Aorta (tissue), 5 donors: ENCODE data around the gene MMP12. TPM values are rescaled to one million over a fixed set of nuclear protein-coding genes. Genes with fewer than 3 reads are reported as not detected.
"Not testable (repeated sequence)": the region's sequence is repeated elsewhere in the genome, so short reads cannot be mapped to it uniquely, and the experiment has no call there.

ENCODE experiments used
- ATAC-seq: fragments of 200-7000 bp; cut with Tn5 transposase; one replicate; pipeline ENCODE4 v1.9.1; 2022; ENCODE audit warnings: moderate library complexity; ENCODE audit not compliant: low FRiP score
- DNase-seq, 2 donors: peaks; one replicate each; pipeline ENCODE4 v3.0.0-alpha.2; 2020
- H3K27ac ChIP-seq, 2 donors: one replicate each; pipeline ENCODE4 v1.5.1; 2013; ENCODE audit warnings: low read length in 2 of 2, mild to moderate bottlenecking in 2 of 2, moderate library complexity in 2 of 2, control low read depth in 1 of 2, inconsistent platforms in 1 of 2, low read depth in 1 of 2
- H3K27me3 ChIP-seq, 2 donors: one replicate each; pipeline ENCODE4 v1.6.1; 2013; ENCODE audit warnings: control low read depth in 1 of 2, low read length in 1 of 2, mild to moderate bottlenecking in 1 of 2, moderate library complexity in 1 of 2; ENCODE audit not compliant: insufficient read depth in 2 of 2, control insufficient read depth in 1 of 2
- H3K36me3 ChIP-seq, 2 donors: one replicate each; pipeline ENCODE4 v1.6.1; 2013; ENCODE audit warnings: control low read depth in 1 of 2, low read length in 1 of 2, mild to moderate bottlenecking in 1 of 2; ENCODE audit not compliant: insufficient read depth in 2 of 2, control insufficient read depth in 1 of 2
- H3K4me1 ChIP-seq, 2 donors: one replicate each; pipeline ENCODE4 v1.6.1; 2013; ENCODE audit warnings: low read length in 2 of 2, control low read depth in 1 of 2, mild to moderate bottlenecking in 1 of 2, moderate library complexity in 1 of 2; ENCODE audit not compliant: insufficient read depth in 2 of 2, control insufficient read depth in 1 of 2
- H3K4me3 ChIP-seq, 2 donors: one replicate each; pipeline ENCODE4 v1.5.1; 2013; ENCODE audit warnings: low read length in 2 of 2, control low read depth in 1 of 2, mild to moderate bottlenecking in 1 of 2
- H3K9me3 ChIP-seq: one replicate; pipeline ENCODE4 v1.6.1; 2013; ENCODE audit warnings: mild to moderate bottlenecking, low read length; ENCODE audit not compliant: control insufficient read depth
- WGBS, 2 donors: extraction: QIAGEN DNeasy Blood & Tissue Kit; methylation state at CpG; one replicate each; pipeline ENCODE4 v1.1.7; 2013; 5-methylcytosine and 5-hydroxymethylcytosine counted together
- intact Hi-C, 2 donors: fragments of 100-400 bp; cut with DNase I; formaldehyde crosslinking; loops; one replicate each; pipeline versions ENCODE4 v1.14.2 to v1.15.0; 2022
- polyA plus RNA-seq, 2 donors: library from polyadenylated mRNA; stranded (reverse); fragments of 200-250 nt; gene quantifications; one replicate each; pipeline ENCODE4 v1.2.3, GENCODE V29; 2013
- total RNA-seq, 2 donors: library from RNA; stranded (reverse); fragmentation: NEBNext Ultra II Directional; extraction: Animal tissue kit (Norgen Biotek cat#: 25700); gene quantifications; one replicate each; pipeline ENCODE4 v1.2.1, GENCODE V29; 2021
- donor health status: healthy with polysubstance abuse.
- donor health status: Bipolar disorder and iron deficiency.
- donor health status: DM: no; HTN: no; CAD: no.
- donor health status: DM: no; HTN: no; CAD: no.
- donor health status: DM: yes; HTN: yes; CAD: no.

MMP12 gene
- total and polyA plus RNA-seq, 4 donors, result 0.23 to 1.4 (median 0.75) TPM; not detected in 1

DNA sequence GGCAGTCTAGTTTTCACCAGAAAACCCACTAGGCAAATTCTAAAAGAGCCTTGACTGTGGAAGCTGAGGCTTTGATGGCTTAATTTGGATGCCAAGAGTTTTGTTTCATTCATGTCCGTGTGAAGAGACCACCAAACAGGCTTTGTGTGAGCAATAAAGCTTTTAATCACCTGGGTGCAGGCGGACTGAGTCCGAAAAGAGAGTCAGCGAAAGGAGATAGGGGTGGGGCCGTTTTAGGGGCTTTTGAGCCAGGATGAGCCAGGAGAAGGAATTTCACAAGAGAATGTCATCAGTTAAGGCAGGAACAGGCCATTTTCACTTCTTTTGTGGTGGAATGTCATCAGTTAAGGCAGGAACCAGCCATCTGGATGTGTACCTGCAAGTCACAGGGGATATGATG, 29.1 kb upstream of the MMP12 start:
- H3K36me3 ChIP-seq, H3K27me3 ChIP-seq, intact Hi-C loops, H3K27ac ChIP-seq, H3K4me3 ChIP-seq, ATAC-seq, DNase-seq, H3K9me3 ChIP-seq, H3K4me1 ChIP-seq: not testable (repeated sequence)
- WGBS, 2 donors, result 65 to 73% methylated on average over 5 of the region's 5 CpGs

DNA sequence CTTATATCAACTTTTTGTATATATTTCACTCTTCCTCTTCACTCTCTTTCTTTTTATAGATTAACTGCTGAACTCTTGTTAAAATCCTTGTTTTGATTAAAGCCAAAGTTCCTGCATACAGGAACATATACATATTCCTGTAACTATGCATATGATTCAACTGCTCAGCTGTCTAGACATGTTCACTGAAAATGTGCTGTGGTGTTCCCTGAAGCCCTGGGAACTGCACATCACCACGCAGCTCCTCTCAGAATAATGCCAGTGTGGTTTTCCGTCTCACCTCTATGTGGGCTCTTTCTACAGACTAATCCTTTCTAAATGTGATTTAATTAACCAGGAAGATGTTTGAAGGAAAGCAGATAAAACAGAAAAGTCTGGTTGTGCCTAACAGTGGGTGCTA, 25.6 kb upstream of the MMP12 start:
- peaks cover 1% of the 10 kb centered on the region for H3K9me3 ChIP-seq
- no peaks in the 10 kb centered on the region for H3K27me3 ChIP-seq
- no peak overlapping the region for H3K4me3 ChIP-seq
- no peaks in the 10 kb centered on the region for H3K36me3 ChIP-seq
- intact Hi-C loops, result no loop called here
- DNase-seq, result no peak
- ATAC-seq, result no peak
- H3K27ac ChIP-seq, result no peak overlapping the region
- no peaks in the 10 kb centered on the region for H3K4me1 ChIP-seq
- 71 to 82% methylated on average over 2 of the region's 2 CpGs for WGBS, 2 donors

DNA sequence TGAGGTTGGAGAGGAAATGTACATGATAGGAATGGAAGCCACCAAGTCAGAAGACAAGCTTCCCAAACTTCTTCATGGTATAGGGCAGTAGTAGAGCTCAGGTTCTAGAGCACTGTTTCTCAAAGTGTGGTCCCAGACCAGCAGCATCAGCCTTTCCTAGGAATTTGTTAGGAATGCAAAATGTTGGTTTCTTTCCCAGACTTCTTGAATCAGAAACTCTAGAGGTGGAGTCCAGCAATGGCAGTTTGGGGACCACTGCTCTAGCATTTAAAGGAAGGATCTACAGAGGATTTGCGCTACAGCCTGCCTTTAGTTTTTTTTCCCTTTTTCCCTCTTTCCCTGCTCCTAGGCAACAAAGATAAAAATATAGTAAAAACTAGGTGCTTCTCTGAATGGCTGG, 17.0 kb upstream of the MMP12 start:
- intact Hi-C loops, result no loop called here
- WGBS, 2 donors, result 78 to 84% methylated on average over 1 of the region's 1 CpG

DNA sequence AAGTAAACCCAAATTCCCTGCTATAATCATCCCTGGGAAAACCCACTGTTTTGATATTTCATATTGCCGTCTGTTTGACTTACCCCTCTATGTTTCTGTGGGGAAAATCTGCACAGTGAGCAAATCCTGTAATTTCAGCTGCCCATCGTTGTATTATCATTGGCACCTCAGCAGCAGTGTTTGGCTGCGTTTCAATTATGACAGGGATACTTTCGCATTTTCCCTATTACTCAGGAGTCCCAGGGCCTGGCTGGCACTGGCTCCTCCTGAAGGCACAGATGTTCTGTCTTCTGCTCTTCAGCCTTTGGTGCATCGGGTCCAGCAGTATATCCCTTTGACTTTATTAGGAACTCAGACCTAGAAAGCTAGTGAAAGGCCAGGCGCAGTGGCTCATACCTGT, 12.2 kb upstream of the MMP12 start:
- Histone ChIP-seq H3K4me3 (no peak overlapping the region), H3K36me3 (no peaks in the 10 kb centered on the region), H3K27ac (no peak overlapping the region), H3K4me1 (no peaks in the 10 kb centered on the region), H3K27me3 (no peaks in the 10 kb centered on the region), H3K9me3 (no peaks in the 10 kb centered on the region)
- DNase-seq, result no peak
- 23 to 24% methylated on average over 6 of the region's 6 CpGs for WGBS, 2 donors
- intact Hi-C loops, result no loop called here
- ATAC-seq, result no peak

More for the DNA sequence above, 17.0 kb upstream of the MMP12 start:
- H3K27ac ChIP-seq, result no peak overlapping the region
- H3K4me3 ChIP-seq, result no peak overlapping the region
- H3K36me3 ChIP-seq, result no peaks in the 10 kb centered on the region
- ATAC-seq, result no peak
- no peak for DNase-seq
- H3K27me3 ChIP-seq, result no peaks in the 10 kb centered on the region
- peaks cover 1% of the 10 kb centered on the region for H3K9me3 ChIP-seq
- H3K4me1 ChIP-seq, result no peaks in the 10 kb centered on the region

DNA sequence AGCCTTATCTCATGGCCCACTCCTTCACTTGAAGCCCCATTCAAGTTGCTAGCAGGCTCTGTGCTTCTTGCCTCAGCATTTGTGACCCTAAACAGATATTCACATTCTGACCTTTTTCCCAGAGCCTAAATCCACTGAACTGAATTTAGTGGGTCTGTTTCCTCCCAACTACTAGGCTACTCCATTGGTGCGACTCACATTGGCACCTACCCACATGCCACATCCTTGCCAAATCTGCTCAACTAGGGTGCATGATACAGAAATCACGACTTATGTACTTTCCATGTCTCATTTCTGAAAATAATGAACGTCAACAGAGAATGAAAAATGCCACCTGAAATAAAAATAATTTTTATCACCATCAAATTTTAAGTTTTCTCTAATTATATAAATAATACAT, 8.4 kb upstream of the MMP12 start:
- Histone ChIP-seq H3K4me1 (no peaks in the 10 kb centered on the region), H3K36me3 (no peaks in the 10 kb centered on the region), H3K27me3 (no peaks in the 10 kb centered on the region), H3K4me3 (no peak overlapping the region), H3K27ac (no peak overlapping the region), H3K9me3 (no peaks in the 10 kb centered on the region)
- DNase-seq (no peak), ATAC-seq (no peak)
- WGBS, 2 donors, result 71 to 73% methylated on average over 3 of the region's 3 CpGs
- intact Hi-C loops, result no loop called here

DNA sequence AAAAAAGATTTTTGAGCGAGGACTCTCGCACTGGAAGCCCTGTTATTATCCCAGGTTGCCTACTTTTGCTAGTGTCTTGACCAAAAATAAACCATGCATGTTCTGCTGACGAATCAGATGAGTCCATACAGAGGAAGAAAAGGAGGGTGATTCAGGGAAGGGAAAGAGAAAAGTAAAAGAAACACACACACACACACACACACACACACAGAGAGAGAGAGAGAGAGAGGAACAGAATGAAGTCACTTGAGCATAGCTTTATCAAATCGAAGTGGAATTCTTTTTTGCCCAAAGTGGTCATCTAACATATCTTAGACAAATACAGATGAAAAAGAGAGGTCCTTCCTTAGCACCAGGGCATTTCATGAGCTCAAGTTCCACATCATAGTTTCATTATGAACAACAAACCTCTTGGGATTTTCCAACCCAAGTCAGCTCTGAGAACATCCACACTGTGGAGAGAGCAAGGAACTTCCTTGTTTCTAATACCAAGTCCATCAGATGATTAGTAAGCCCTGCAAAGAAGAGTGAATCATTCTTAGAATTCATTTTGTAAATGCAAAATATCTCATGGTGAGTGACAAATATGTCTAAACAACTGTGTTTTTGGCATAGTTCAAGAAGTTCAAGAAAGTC, 7.7 kb upstream of the MMP12 start:
- DNase-seq (no peak), ATAC-seq (no peak)
- no peak overlapping the region for H3K4me3 ChIP-seq
- WGBS, 2 donors, result 84 to 86% methylated on average over 4 of the region's 4 CpGs
- no peaks in the 10 kb centered on the region for H3K9me3 ChIP-seq
- H3K27ac ChIP-seq, result no peak overlapping the region
- H3K27me3 ChIP-seq, result no peaks in the 10 kb centered on the region
- intact Hi-C loops, result no loop called here
- H3K36me3 ChIP-seq, result no peaks in the 10 kb centered on the region
- no peaks in the 10 kb centered on the region for H3K4me1 ChIP-seq

DNA sequence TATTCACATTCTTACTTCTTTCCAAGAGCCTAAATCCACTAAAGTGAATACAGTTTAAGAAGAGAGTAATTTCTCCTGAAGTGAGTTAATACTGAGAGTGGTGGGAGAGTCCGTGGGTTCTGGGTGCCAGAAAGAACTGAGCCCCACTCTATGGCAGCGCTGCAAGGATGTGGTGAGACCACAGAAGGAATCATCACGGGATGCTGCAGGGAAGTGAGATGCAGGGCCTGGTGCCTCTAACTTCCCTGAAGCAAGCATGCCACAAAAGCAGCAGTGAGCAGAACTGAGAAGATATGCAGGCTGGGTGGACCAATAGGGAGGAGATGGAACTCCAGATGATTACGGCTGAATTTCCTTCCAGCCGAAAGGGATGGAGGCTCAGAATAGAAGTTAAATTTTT, 5.0 kb upstream of the MMP12 start:
- H3K27me3 ChIP-seq, result no peaks in the 10 kb centered on the region
- intact Hi-C loops, result no loop called here
- no peak overlapping the region for H3K4me3 ChIP-seq
- no peaks in the 10 kb centered on the region for H3K4me1 ChIP-seq
- no peaks in the 10 kb centered on the region for H3K36me3 ChIP-seq
- WGBS, 2 donors, result 83 to 90% methylated on average over 5 of the region's 5 CpGs
- no peaks in the 10 kb centered on the region for H3K9me3 ChIP-seq
- H3K27ac ChIP-seq, result no peak overlapping the region
- peak in 1 of 2 donors; percentile 58 for DNase-seq
- no peak for ATAC-seq

DNA sequence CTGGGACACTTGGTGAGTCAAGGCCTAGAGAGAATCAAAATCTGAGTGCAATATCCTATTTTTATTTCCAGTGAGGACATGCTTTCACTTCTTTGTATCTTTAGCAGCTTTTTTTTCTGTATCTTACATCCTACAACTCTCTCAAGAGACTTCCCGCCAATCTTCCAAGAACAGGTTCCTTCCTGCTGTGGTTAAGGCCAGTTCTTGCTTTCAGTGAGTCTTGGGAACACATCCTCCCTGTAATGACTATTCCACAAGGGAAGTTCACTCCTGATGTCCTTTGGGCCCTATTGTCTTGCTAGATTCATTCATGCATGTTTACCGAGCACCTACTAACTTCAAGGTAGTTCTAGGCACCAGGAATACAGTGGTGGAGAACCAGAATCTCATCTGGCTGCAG, 3.8 kb upstream of the MMP12 start:
- Histone ChIP-seq H3K9me3 (no peaks in the 10 kb centered on the region), H3K27me3 (no peaks in the 10 kb centered on the region), H3K36me3 (no peaks in the 10 kb centered on the region), H3K4me1 (no peaks in the 10 kb centered on the region), H3K4me3 (no peak overlapping the region), H3K27ac (no peak overlapping the region)
- DNase-seq (no peak), ATAC-seq (no peak)
- intact Hi-C loops, result no loop called here
- WGBS, 2 donors, result 93 to 97% methylated on average over 2 of the region's 2 CpGs

DNA sequence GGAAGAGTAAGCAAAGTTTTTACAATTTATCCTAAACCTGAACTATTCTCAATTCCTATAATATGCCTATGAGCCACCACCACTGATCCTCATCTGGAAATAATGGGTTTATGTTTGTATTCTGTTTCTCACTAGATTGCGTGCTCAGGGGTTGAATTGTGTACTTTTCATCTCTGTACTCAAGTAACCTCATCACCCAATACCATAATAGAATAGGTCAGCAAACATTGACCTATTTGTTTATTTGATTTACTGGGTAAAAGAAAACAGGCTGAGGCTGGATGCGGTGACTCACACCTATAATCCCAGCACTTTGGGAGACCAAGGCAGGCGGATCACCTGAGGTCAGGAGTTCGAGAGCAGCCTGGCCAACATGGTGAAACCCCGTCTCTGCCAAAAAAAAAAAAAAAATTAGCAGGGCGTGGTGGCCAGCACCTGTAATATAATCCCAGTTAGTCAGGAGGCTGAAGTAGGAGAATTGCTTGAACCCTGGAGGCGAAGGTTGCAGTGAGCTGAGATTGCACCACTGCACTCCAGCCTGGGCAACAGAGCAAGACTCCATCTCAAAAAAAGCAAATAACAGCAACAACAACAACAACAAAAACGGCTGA, 5.3 kb downstream of the MMP12 start:
- H3K27me3 ChIP-seq, intact Hi-C loops, DNase-seq, H3K36me3 ChIP-seq, H3K4me3 ChIP-seq, H3K4me1 ChIP-seq, H3K9me3 ChIP-seq, H3K27ac ChIP-seq, ATAC-seq: not testable (repeated sequence)
- 88 to 93% methylated on average over 8 of the region's 8 CpGs for WGBS, 2 donors
